Ectodermal cell (in vitro differentiated cells): ENCODE data around the gene MEF2A.
"Not testable (repeated sequence)": the region's sequence is repeated elsewhere in the genome, so short reads cannot be mapped to it uniquely, and the experiment has no call there.

ENCODE experiments used
- H3K27ac ChIP-seq: 2 replicates; pipeline ENCODE4 v1.7.0; 2013; ENCODE audit warnings: mild to moderate bottlenecking, low read depth, low read length; ENCODE audit not compliant: insufficient read depth, poor library complexity, severe bottlenecking
- H3K27me3 ChIP-seq: 2 replicates; pipeline ENCODE4 v1.7.0; 2013; ENCODE audit warnings: mild to moderate bottlenecking, low read length; ENCODE audit not compliant: insufficient read depth, control insufficient read depth, poor library complexity, severe bottlenecking
- H3K36me3 ChIP-seq: one replicate; pipeline ENCODE4 v1.7.0; 2013; ENCODE audit warnings: low read length; ENCODE audit not compliant: control insufficient read depth, insufficient read depth
- H3K4me1 ChIP-seq: one replicate; pipeline ENCODE4 v1.7.0; 2013; ENCODE audit warnings: low read length; ENCODE audit not compliant: control insufficient read depth, insufficient read depth
- H3K4me3 ChIP-seq: 2 replicates; pipeline ENCODE4 v1.7.0; 2013; ENCODE audit warnings: low read depth, low read length, control low read depth; ENCODE audit not compliant: insufficient read depth
- H3K9me3 ChIP-seq: 2 replicates; pipeline ENCODE4 v1.7.0; 2013; ENCODE audit warnings: mild to moderate bottlenecking, low read length, moderate library complexity; ENCODE audit not compliant: control insufficient read depth
- WGBS, 2 experiments: methylation state at CpG; one replicate each; pipeline ENCODE4 v1.1.7; 2013; ENCODE audit warnings: missing lambda C conversion rate in 2 of 2; 5-methylcytosine and 5-hydroxymethylcytosine counted together

Gene MEF2A

DNA sequence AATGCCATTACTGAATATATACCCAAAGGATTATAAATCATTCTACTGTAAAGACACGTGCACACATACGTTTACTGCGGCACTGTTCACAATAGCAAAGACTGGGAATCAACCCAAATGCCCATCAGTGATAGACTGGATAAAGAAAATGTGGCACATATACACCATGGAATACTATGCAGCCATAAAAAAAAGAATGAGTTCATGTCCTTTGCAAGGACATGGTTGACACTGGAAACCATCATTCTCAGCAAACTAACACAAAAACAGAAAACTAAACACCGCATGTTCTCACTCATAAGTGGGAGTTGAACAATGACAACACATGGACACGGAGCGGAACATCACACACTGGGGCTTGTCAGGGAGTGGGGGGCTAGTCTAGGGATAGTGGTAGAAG is 100.3 kb downstream of the MEF2A start:
- H3K9me3 ChIP-seq, H3K27ac ChIP-seq, H3K27me3 ChIP-seq, H3K36me3 ChIP-seq, H3K4me3 ChIP-seq, H3K4me1 ChIP-seq: not testable (repeated sequence)
- 95 to 97% methylated on average over 6 of the region's 6 CpGs for WGBS, 2 experiments

- no peaks in the 10 kb centered on the region for H3K27me3 ChIP-seq
- H3K36me3 ChIP-seq = no peaks in the 10 kb centered on the region
- no peaks in the 10 kb centered on the region for H3K4me1 ChIP-seq
- WGBS, 2 experiments = 93 to 97% methylated on average over 2 of the region's 2 CpGs
- no peak overlapping the region for H3K4me3 ChIP-seq
- H3K9me3 ChIP-seq = no peaks in the 10 kb centered on the region
- H3K27ac ChIP-seq = no peak overlapping the region
These were observed 102.9 kb downstream of the MEF2A start for GRCh38 chr15:99668533-99669182.

- Histone ChIP-seq H3K9me3 (no peaks in the 10 kb centered on the region), H3K36me3 (peaks cover 1% of the 10 kb centered on the region), H3K4me3 (no peak overlapping the region), H3K4me1 (no peaks in the 10 kb centered on the region), H3K27me3 (no peaks in the 10 kb centered on the region), H3K27ac (no peak overlapping the region)
- WGBS, 2 experiments = 83% methylated on average over 1 of the region's 1 CpG; no CpG with 5 or more reads in 1 of the 2 experiments
These were observed 103.5 kb downstream of the MEF2A start for GRCh38 chr15:99669250-99669649.

DNA sequence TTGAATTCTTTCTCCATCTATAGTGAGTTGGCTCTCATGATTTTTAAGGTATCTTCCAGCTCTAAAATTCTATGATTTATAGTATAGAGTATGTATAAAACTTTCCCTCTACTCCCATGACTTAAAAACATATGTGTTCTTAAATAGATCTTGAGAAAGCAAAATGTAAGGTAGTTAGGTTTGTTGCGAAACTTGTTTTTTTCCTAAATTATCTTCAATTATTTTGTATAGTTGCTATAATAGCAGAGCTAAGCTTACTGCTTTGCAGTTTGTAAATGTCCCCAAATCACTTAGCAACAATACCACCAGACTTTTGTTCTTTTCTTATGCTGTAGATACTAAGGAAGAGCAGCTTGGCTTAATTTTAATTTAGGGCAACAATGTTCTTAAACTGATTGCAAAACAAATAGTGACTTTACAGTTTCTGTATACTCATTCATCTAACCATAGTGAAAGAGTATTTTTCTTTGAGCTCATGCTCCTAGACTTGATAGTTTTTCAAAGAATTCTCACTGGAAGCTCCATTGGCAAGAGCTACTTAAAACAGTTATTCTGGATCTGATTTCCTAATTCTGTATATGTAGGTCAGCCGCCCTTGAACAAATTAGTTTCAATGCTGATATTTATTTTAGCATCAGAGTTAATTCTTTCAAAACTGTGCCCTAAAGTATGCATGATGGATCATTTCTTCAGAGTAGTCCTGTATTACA is 106.3 kb downstream of the MEF2A start:
- Histone ChIP-seq H3K9me3 (no peaks in the 10 kb centered on the region), H3K36me3 (peaks cover 8% of the 10 kb centered on the region), H3K27ac (no peak overlapping the region), H3K4me3 (no peak overlapping the region), H3K4me1 (no peaks in the 10 kb centered on the region), H3K27me3 (no peaks in the 10 kb centered on the region)
- 93 to 100% methylated on average over 1 of the region's 2 CpGs for WGBS, 2 experiments

GRCh38 chr15:99673111-99673510 is 107.3 kb downstream of the MEF2A start:
- H3K4me1 ChIP-seq = no peaks in the 10 kb centered on the region
- no peak overlapping the region for H3K4me3 ChIP-seq
- H3K36me3 ChIP-seq = peaks cover 8% of the 10 kb centered on the region
- WGBS, 2 experiments = no CpG with 5 or more reads among the region's 1 CpG
- no peak overlapping the region for H3K27ac ChIP-seq
- no peaks in the 10 kb centered on the region for H3K27me3 ChIP-seq
- H3K9me3 ChIP-seq = no peaks in the 10 kb centered on the region

DNA sequence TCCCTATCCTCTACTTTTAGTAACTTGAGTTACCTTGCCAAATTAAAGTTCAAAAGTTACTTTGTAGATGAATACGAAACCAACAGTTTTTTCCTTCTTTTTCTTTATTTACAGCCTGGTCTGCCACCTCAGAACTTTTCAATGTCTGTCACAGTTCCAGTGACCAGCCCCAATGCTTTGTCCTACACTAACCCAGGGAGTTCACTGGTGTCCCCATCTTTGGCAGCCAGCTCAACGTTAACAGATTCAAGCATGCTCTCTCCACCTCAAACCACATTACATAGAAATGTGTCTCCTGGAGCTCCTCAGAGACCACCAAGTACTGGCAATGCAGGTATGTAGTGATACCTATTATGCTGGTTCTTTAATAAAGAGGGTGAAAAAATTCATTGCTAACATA is 108.5 kb downstream of the MEF2A start:
- Histone ChIP-seq H3K27me3 (no peaks in the 10 kb centered on the region), H3K36me3 (peaks cover 8% of the 10 kb centered on the region), H3K9me3 (no peaks in the 10 kb centered on the region), H3K4me3 (no peak overlapping the region), H3K27ac (no peak overlapping the region), H3K4me1 (no peaks in the 10 kb centered on the region)
- WGBS, 2 experiments = 92 to 98% methylated on average over 2 of the region's 2 CpGs

GRCh38 chr15:99677540-99678134 is 111.9 kb downstream of the MEF2A start:
- 99 to 100% methylated on average over 3 of the region's 4 CpGs for WGBS, 2 experiments
- peaks cover 8% of the 10 kb centered on the region for H3K36me3 ChIP-seq
- H3K4me3 ChIP-seq = no peak overlapping the region
- H3K27ac ChIP-seq = no peak overlapping the region
- no peaks in the 10 kb centered on the region for H3K9me3 ChIP-seq
- no peaks in the 10 kb centered on the region for H3K4me1 ChIP-seq
- no peaks in the 10 kb centered on the region for H3K27me3 ChIP-seq

GRCh38 chr15:99680276-99680675 is 114.5 kb downstream of the MEF2A start:
- Histone ChIP-seq H3K9me3 (no peaks in the 10 kb centered on the region), H3K4me1 (no peaks in the 10 kb centered on the region), H3K36me3 (peaks cover 7% of the 10 kb centered on the region), H3K4me3 (no peak overlapping the region), H3K27me3 (no peaks in the 10 kb centered on the region), H3K27ac (no peak overlapping the region)

- Histone ChIP-seq H3K4me1 (no peaks in the 10 kb centered on the region), H3K9me3 (no peaks in the 10 kb centered on the region), H3K4me3 (no peak overlapping the region), H3K36me3 (peaks cover 6% of the 10 kb centered on the region), H3K27ac (no peak overlapping the region), H3K27me3 (no peaks in the 10 kb centered on the region)
- WGBS, 2 experiments = 100% methylated on average over 1 of the region's 1 CpG
These were observed 116.2 kb downstream of the MEF2A start for GRCh38 chr15:99681990-99682389.

- no peak overlapping the region for H3K4me3 ChIP-seq
- no peaks in the 10 kb centered on the region for H3K9me3 ChIP-seq
- H3K4me1 ChIP-seq = no peaks in the 10 kb centered on the region
- no peaks in the 10 kb centered on the region for H3K27me3 ChIP-seq
- peaks cover 6% of the 10 kb centered on the region for H3K36me3 ChIP-seq
- 91 to 97% methylated on average over 1 of the region's 1 CpG for WGBS, 2 experiments
- no peak overlapping the region for H3K27ac ChIP-seq
These were observed 116.7 kb downstream of the MEF2A start for GRCh38 chr15:99682455-99682854.
